Measurements from ENCODE around the gene FRMD6.

The FRMD6 gene

DNA sequence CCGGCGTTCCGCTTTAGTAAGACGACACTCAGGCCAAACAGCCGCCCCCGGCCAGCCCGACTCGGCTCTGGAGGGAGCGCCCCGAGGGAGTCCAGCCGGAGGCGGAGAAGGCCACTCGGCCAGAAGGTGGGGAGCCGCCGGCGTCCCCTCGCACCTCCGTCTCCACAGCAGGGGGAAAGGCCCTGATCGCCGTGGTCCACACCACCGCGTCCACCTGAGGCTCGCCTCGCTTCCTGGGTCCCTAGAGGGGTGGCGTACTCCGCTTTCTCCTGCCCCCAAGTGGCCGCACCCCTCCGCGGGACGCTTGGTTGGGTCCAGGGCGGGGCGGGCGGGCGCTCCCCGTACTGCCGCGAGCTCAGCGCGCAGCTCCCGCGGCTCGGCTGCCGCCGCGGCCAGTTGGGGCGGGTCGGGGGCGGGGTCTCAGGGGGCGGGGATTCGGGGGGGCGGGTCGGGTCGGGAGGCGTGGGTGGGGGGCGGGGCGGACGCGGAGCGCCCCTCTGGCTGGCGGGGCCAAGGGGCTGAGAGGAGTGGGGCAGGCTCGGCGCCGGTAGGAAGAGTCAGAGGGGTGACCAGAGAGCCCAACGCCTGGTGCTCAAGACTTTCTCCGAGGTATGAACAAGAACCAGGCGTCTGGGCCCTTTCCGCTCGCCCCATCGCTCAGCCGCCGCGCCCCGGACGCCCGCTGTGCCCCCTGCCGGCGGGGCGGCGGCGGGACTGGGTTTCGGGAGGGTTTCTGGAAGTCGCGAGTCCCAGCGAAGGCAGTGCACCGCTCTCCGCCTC lies at the start of gene FRMD6:
TSS of gene FRMD6 (plus strand) at position 523 of the 780 bp plus-strand sequence. CDS start 37,927 bp downstream, outside the sequence.
- DNase-seq (ENCODE audit: low read depth) = peak; percentile 69

DNA sequence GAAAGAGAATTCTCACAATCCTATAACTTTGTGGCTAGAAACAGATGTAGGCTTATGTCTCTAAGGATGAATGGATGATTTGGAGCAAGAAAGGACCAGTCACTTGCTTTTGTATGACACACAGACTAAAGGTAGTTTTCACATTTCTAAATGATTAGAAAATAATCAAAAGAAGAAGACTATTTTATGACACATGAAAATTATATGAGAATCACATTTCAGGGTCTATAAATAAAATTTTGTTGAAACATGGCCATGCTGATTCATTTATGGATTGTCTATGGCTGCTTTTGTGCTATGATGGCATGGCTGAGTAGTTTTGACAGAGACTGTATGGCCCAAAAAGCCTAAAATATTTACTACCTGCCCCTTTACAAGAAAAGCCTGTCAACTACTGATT lies 49.4 kb upstream of the FRMD6 start:
- no peak for DNase-seq (ENCODE audit: low read depth)

DNA sequence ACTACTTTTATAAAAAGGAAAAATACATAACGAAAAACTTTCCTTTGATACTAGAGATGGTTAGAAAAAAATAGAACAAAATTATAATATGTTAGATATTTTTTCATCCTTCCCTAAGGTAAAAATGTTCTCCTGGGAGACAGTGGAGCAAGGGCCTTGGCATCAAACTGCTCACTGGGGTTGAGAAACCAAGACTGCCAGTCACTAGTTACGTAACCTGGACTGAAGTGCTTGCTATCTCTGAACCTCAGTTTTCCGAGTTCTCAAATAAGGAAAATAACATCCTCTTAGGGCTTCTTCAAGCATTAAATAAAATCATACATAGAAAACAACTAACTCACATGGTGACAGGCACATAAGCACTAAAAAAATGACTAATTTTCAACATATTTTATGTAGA lies 48.2 kb upstream of the FRMD6 start:
- DNase-seq (ENCODE audit: low read depth) = no peak

DNA sequence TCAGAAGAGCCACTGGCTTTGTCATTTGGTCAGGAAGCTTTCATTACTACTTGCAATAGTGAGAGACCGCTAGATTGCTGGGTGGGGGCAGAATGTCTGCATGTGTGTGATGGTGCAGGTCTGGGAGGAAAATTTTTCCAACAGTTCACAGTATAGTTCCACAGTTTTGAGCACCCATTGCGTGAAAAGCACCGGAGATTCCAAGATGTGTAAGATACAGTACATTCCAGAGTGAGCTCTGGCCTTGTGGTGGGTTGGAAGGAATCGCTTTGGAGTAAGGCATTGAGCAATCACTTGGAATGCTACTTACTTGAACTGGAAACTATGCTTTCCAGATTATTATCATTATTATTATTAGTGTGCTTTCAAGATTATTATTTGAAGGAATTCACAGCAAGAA lies 47.6 kb upstream of the FRMD6 start:
- DNase-seq (ENCODE audit: low read depth) = peak; percentile 81

DNA sequence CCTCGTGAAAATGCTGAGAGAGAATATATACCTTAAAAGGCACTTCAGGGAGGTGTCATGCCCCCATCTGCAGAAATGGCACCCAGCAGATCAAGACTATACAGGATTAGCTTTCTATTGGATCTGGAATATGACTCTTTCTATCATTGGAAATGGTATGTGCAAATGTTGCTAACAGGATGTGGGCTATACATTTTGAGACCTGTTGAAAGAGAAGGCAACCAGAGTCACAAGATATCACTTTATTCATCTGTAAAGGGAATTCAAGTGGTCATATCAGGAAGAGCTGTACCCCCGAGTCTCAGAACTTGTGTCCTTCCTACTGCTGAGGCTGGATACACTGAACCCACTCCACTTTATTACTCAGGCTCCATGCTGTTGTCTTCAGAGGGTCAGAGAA lies 46.1 kb upstream of the FRMD6 start:
- no peak for DNase-seq (ENCODE audit: low read depth)

DNA sequence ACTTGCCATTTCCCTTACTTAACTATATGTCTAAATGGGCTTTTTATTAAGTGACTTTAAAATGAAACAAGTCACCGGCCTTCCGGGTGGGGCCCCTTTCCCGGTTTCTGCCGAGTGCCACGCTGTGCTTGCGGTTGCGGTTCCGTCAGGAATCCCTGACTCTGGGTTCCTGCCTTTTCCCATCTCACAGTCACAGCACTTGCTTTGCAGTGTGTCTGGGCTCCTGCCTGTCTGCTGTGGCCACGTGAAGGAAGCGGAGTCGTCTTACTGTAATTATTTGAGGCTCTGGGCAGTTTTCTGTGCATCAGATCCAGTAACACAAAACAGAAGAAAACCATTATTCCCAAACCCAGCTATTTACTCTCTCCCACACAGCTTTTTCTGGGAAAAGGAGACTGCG lies 44.0 kb upstream of the FRMD6 start:
- DNase-seq (ENCODE audit: low read depth) = peak; percentile 89

DNA sequence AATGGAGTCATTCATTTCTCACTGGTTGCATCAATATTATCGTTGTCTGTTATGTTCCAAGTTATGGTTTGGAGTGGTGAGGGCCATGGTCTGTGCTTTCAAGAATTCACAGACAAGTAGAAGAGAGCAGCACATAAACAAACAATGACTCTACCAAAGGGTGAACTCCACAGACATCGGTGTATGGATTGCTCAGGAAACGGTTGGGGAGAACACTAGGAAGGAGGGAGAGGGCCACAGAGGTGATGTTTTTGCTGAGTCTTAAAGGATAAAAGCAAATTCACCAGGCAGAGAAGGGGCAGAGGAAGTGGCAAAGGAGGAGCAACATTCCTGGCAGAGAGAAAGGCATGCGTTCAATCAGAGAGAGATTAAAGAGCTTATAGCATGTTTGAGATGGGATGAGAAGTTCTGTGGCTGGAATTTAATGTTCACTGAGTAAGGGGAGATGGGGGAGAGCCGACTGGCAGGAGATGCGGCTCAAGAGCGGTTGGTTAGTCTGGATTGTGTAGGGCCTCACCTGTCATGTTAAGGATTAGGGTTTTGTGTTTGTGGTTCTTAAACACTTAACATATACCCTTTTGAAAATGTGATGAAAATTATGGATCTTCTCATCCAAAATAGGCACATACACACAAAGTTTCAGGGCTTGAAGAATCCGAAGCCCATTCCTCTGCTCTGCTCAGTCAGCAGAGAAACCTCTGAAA lies 42.3 kb upstream of the FRMD6 start:
- DNase-seq (ENCODE audit: low read depth) = no peak

DNA sequence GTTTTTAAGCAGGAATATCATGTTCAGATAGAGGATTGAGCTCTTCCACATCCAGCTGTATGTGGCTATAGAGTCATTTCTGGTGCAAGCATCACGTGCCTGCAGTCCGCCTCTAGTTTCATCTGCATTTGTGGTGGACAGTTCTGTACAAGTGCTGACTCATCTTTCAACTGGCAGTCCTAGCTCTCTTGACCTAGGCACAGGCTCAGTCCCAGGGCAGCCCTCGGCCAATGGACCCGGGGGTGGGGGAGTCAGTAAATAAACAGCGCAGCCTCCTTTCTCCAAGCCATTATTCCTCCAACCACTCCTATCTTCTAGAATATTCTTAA lies 41.8 kb upstream of the FRMD6 start:
- no peak for DNase-seq (ENCODE audit: low read depth)

DNA sequence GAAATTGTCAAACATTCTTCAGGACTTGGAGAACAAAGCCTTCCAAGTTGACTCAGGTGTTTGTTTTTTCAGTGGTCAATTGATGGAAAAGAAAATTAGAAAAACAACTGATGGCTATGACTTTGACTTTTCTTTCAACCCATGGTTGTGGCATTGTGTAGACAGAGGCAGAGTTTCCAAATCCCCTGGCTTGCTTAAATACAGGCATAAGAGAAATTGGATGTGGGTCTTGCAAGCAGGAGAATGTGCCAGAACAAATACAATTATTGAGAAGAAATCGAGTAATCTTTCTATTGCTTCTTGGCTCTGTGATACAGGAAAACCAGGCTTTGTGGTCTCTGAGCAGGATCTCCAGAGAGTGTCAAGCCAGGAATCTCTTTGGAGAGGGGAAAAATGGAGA lies 40.9 kb upstream of the FRMD6 start:
- no peak for DNase-seq (ENCODE audit: low read depth)

DNA sequence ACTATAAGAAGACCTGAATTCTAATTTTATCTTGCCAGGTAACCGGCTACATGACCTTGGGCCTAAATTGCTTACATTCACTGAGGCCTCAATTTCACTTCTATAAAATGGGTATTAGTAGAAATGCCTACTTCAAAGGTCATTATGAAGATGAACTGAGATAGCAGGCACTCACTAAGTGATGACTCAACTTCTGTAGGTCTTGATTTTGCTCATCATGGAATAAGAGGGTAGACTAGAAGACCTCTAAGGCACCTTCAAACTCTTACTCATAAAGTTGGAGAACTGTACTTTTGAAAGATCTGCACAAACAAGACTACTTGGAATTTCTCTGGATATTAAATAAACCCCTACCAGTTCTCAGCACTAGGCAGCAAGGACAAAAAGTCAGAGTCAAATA lies 39.3 kb upstream of the FRMD6 start:
- DNase-seq (ENCODE audit: low read depth) = no peak

DNA sequence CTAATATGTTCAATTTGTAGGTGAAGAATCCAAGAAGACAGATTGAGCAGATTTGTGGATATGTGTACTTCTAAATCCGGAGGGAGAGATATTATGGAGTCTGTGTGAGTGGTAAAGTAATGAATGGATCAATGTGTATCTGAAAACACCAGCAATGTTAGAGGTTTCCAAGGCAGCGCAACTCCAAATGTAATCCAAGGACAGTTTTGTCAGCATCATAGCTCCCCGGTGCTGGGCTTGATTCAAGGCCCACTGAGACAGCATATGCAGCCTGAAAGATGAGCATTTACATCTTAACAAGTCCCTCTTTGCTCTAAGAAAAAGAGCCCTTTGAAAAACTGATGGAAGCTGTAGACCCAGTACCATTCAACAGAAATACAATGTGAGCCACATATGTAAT lies 38.3 kb upstream of the FRMD6 start:
- no peak for DNase-seq (ENCODE audit: low read depth)

DNA sequence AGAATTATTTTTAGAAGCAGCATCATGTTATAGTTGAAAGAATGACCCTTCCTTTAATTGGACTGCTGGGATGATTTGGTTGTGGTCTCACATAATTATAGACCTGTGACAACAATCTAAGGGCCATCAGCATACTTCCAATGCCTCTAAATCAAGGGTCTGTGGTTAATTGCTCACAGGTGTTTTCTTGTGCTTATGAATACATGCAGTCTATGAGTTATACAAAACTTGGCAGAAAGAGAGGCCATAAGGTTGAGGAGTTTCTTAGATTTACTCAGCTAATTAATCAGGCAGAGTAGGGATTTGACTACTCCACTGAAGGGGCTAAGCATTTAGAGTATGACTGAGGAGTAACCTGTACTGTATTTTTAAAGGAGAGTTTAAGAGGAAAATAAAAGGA lies 37.0 kb upstream of the FRMD6 start:
- no peak for DNase-seq (ENCODE audit: low read depth)

DNA sequence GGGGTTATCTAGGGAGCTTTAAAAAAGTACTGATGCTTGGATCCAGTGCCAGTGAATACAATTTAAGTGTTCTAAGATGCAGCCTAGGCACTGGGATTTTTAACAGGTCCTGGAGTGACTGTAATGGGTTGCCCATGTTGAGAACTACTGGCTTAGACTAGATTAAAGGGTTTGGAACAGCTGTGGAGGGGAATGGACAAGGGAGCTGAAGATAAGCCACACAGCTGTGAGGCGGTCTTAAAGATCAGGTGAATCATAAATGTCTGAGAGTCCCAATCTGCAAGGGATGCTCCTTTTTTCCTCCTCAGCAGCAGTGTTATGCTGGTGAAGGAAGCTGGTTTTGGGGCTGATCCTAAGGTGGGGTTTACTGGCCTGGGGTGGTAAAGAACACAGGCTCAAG lies 35.5 kb upstream of the FRMD6 start:
- DNase-seq (ENCODE audit: low read depth) = no peak

DNA sequence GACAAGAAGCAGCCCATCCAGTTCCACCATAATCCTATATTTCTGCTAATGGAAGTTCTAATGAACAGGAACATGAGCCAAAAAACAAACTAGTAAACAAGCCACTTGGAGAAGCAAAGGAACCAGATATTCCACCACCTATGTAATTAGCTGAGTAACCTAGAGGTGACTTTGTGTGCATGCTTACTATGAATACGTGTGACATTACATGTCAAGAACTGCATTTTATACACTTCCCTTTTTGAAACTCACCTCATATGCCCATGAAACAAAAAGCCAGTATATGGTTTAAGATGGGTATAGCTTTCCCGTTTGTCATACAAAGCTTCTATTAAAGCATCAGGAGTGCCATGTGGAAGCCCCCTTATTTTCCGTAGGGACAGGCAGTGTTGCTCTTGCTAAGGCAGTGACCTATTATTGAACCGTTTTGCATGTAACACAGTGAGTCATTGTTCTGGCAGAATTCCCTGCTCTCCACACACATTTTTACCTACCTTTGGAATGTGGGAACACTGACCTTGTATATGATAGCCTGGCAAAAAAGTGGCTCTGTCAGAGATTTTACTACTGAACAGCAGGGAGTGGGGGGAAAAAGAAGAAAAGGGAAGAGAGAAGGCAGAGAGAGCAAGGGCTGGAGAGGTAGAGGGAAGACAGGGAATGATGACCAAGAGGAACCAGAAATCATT lies 34.8 kb upstream of the FRMD6 start:
- peak; percentile 92 for DNase-seq (ENCODE audit: low read depth)

DNA sequence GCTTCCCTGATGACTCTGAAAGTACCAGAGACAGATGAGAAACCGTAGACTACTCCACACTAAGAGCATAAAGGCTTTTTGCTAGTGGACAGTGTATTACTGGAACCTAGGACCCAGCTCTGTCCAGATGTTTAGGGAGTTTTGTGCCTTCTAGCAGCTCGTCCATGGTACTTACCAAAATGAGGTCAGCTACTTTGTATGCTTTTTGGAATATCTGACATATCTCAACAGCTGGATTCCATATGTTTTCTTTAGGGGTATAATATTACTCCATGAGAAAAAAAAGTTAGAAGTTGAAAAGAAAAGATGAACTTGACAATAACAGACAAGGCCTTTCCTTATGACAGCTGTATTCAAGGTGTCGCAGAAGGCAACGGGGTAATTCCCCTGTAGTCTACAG lies 32.1 kb upstream of the FRMD6 start:
- DNase-seq (ENCODE audit: low read depth) = no peak

DNA sequence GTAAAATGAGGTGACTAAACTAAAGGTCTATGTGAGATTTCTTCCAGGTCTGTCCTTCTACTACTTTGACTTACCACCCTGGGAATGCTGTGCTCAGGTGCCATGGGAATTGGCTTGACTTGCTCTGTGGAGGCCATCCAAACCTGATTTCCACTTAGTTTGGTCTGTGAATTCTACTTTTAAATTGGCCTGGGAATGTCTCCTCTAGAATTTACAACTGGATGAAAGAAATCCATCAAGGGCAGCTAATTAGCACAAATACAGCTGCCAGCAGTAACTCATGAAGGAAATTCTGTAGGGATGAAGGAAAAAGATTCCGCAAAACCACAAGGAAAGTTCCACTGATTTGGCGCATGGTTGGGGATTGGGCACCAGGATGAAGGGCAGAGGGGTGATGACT lies 31.7 kb upstream of the FRMD6 start:
- no peak for DNase-seq (ENCODE audit: low read depth)

DNA sequence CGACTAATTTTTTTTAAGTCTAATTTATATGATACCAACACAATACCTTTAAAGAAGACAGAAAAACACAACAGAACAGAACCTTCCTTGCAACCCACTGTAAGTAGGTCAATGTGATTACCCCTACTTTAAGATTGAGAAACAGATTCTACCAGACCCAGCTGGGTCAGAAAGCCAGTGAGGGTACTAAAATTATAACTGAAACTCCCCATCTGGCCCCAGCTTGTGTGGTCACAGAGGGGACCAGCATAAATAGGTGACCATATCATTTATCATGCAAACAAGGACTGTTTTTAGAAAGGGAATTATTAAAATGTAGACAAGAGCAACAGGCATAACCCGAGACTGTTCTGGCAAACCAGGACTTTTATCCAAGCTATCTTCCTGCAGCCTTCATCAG lies 30.1 kb upstream of the FRMD6 start:
- no peak for DNase-seq (ENCODE audit: low read depth)

DNA sequence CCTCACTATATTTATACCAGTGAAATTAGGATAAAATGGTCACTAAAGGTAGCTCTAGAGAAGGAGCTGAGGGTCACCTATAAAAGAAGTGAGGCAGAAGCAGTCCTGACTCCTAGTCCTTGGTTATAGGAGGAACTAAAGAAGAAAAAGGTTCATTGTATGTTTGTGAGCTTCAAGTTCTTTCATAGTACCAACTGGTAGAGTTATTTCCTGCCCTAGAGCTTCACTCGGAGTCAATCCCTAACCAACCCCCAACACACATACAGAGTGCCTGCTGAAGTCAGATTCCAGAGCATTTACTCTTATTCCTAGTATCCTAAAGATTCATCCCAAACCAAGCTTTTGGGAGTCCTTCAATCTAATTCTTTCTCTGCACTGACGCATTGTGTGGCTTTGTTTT lies 29.3 kb upstream of the FRMD6 start:
- no peak for DNase-seq (ENCODE audit: low read depth)

DNA sequence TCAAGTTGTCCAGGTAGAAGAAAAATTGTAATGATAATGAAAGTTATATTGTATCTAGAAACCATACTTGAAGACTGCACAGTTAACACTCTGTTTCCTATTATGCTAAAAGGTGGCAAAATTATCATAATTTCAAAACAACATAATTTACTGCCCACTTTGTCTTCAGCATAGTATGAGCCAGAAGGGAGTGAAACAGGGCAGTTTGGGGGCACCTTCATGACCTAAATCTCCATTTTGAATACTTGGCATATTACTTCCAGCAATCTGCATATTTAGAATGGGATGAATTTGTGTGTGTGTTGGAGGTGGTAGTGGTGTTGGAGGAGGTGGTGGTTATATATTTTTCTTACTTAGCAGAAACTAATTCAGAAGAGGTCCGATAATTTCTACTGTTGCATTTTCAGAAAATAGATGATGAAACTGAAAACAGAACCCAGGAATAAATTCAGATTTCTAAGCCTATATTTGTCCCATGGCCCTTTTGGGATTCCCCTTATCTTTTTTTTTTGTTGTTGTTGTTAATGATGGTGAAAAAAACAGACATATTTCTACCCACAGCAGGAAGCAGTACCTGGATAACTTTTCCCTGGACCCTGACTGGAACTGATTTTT lies 26.6 kb upstream of the FRMD6 start:
- DNase-seq (ENCODE audit: low read depth) = no peak

DNA sequence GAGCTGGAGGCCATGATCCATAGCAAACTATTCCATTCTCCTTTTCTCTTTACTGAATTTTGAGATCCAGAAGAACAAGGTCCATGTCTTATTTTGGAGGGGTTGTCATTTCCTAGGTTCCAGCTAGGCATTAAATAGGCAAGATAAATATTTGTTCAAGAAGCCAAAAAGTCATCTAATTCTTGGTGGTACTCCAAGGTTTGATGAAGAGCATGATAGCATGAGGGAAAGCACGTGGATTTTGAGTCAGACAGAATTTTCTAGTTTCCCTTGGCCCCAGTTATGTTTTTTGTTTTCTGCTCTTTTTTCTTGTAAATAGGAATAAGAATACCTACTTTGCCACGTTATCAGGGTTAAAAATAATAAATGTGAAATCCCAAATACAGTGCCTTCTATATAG lies 25.5 kb upstream of the FRMD6 start:
- no peak for DNase-seq (ENCODE audit: low read depth)

DNA sequence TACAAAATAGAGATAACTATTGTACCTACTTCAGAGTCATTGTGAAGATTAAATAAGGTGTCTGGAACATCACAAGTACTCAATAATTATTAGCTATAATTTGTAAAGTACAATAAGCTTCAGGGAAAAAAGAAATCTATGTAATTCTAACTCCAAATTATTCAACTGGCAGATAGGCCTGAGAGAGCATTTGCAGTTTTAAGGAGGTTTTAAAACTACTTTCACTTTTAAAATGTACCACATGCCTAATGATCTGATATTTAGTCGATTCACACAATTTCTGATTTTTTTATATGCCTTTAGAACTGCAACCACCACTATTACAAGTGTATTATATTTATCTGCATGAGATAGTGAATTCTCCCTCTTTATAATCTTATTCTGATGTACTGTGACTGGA lies 24.9 kb upstream of the FRMD6 start:
- DNase-seq (ENCODE audit: low read depth) = no peak

DNA sequence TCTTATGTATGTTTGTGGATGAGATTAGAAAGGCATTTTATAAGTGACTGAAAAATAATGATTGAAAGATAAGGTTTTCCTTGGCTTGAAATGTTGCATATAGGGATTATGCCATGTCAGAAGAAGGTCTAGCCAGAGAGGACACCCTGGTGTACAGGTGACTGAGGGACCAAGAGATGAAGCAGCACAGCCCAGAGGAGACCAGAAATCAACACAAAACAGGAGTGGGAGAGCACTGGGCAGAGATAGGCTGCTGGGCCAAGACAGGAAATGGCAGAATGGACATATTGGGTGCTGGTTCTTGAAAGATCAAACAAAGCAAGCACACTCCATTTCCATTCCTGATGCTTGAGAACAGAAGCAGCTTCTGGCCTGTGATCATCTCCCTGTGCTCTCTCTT lies 24.4 kb upstream of the FRMD6 start:
- no peak for DNase-seq (ENCODE audit: low read depth)

DNA sequence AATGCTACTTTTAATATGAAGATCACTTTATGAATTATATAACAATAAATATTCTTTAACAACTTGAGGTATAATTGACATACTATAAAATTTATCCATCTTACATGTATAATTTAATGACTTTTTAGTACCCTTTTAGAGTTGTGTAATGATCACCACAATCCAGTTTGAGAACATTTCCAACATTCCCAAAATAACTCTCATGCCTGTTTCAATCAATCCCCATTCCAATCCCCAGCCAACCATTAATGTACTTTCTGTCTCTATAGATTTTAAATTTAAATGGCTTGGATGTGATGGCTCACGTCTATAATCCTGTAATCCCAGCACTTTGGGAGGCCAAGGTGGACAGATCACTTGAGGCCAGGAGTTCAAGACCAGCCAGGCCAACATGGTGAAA lies 23.5 kb upstream of the FRMD6 start:
- DNase-seq (ENCODE audit: low read depth) = no peak
